Activated CD8-positive, alpha-beta T cell treated with anti-CD3 and anti-CD28 coated beads for 36 hours (primary cell): ENCODE data around the gene POU5F1. TPM values are rescaled to one million over a fixed set of nuclear protein-coding genes. Genes with fewer than 3 reads are reported as not detected.

ENCODE experiments used
- ATAC-seq: fragments of 200-7000 bp; cut with Tn5 transposase; one replicate; pipeline ENCODE4 v1.10.0; 2021; ENCODE audit warnings: mild to moderate bottlenecking, moderate library complexity
- CTCF ChIA-PET: fragments of 350-600 bp; sonication (Branson Sonifier 250); formaldehyde crosslinking; loops from one replicate; lab custom pipeline; 2021; ENCODE audit warnings: antibody characterized with exemption; lab: Charles Lee
- POLR2A ChIA-PET: fragments of 350-600 bp; sonication (Branson Sonifier 250); formaldehyde crosslinking; loops from one replicate; lab custom pipeline; 2021; ENCODE audit warnings: antibody characterized with exemption; lab: Charles Lee
- DNase-seq: peaks from one replicate; pipeline ENCODE4 v3.0.0-alpha.2; 2020
- H3K27ac Mint-ChIP-seq: one replicate; pipeline ENCODE4 v1.8.0; 2021; ENCODE audit warnings: mild to moderate bottlenecking, mixed read lengths
- H3K27me3 Mint-ChIP-seq: one replicate; pipeline ENCODE4 v1.8.0; 2021; ENCODE audit warnings: mixed read lengths
- H3K36me3 Mint-ChIP-seq: one replicate; pipeline ENCODE4 v1.8.0; 2021; ENCODE audit warnings: low read depth, mixed read lengths
- H3K4me1 Mint-ChIP-seq: one replicate; pipeline ENCODE4 v1.8.0; 2021; ENCODE audit warnings: low read depth, mixed read lengths
- H3K4me3 Mint-ChIP-seq: one replicate; pipeline ENCODE4 v1.8.0; 2021; ENCODE audit warnings: mild to moderate bottlenecking, moderate library complexity, mixed read lengths
- H3K9me3 Mint-ChIP-seq: one replicate; pipeline ENCODE4 v1.8.0; 2021; ENCODE audit warnings: mixed read lengths
- CTCF ChIP-seq: fragments of 200-600 bp; IDR thresholded peaks from one replicate; pipeline ENCODE4 v1.8.0; 2022; ENCODE audit warnings: antibody characterized with exemption, mild to moderate bottlenecking
- intact Hi-C: fragments of 100-400 bp; cut with micrococcal nuclease; formaldehyde crosslinking; loops from one replicate; pipeline ENCODE4 v1.10.0; 2022
- total RNA-seq, 2 experiments: library from RNA; stranded (reverse); gene quantifications; one replicate each; pipeline ENCODE4 v1.2.3, GENCODE V29; 2021

POU5F1 gene
- total RNA-seq, 2 experiments from 2014 or later: not detected

DNA sequence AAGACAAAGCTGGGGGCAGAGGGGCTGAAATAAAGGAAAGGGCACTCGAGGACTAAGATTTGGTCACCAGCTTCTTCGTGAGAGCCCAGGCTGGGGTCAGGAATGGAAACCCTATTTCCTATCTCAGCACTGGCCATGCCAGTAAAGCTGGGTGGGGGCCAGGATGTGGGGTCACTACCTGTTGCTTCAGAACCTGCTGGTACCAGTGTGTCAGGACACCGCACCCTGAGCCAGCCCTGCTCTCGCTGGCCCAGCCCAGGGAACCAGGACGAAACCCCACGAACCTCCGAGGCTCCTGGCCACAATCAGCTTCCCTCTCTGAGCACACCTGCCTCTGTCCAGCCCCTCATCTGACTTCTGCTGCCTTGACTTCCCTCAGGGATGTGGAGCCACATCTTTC is 52.3 kb downstream of the POU5F1 start:
- ATAC-seq (no peak), DNase-seq (no peak)
- no peaks in the 10 kb centered on the region for H3K9me3 Mint-ChIP-seq
- no peaks in the 10 kb centered on the region for H3K27me3 Mint-ChIP-seq
- no peaks in the 10 kb centered on the region for H3K4me1 Mint-ChIP-seq
- no peak for TF ChIP-seq CTCF
- CTCF ChIA-PET: interaction anchor here (0.9 to 2.0 kb wide), 3 partner anchors 9 to 74 kb away, joined by 3 to 7 read pairs (median 6); no protein-coding TSS in a partner anchor
- H3K27ac Mint-ChIP-seq: no peak overlapping the region
- H3K36me3 Mint-ChIP-seq: no peaks in the 10 kb centered on the region
- POLR2A ChIA-PET: interaction anchor here (0.8 kb wide), 1 partner anchor 188 kb away, joined by 3 read pairs; no protein-coding TSS in a partner anchor
- intact Hi-C loops: no loop called here
- H3K4me3 Mint-ChIP-seq: no peak overlapping the region

DNA sequence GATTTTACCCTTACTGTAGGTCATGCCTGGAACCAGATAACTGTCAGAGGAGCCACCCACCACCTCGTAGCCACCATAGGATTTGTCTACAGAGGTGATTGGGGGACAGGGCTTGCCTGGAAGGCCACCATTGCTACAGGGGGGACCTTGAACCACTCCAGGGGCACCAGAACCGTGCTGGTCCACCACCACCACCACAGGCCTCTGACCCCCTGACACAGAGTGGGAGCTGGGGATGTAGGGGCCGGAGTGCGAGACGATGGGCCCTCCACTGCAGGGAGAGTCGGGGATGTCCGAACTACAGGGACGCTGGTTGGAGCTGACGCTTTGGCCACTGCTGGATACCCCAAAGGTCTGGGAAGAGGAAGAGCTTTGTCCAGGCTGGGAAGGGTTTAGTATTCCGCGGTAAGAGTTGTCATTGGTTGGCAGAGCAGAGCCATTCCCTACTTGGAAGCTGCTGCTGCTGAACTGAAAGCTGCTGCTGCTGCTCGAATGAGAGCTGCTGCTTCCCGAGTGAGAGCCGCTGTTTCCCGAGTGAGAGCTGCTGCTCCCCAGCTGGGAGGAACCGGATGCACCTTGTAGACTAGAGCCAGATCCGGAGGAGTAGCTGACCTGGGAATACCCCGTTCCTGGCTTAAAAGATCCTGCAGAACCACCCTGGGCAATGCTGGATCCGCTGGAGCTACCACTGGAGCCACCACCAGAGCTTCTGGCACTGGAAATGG is 53.7 kb downstream of the POU5F1 start:
- no peak for ATAC-seq
- Mint-ChIP-seq H3K36me3 (no peaks in the 10 kb centered on the region), H3K9me3 (no peaks in the 10 kb centered on the region), H3K27ac (no peak overlapping the region), H3K27me3 (no peaks in the 10 kb centered on the region), H3K4me3 (no peak overlapping the region), H3K4me1 (no peaks in the 10 kb centered on the region)
- no peak for DNase-seq
- intact Hi-C loops: no loop called here
- no peak for TF ChIP-seq CTCF
- ChIA-PET POLR2A (no interaction called here), CTCF (interaction anchor here (1.0 to 1.6 kb wide), 4 partner anchors 11 to 202 kb away, joined by 3 to 5 read pairs (median 4); partner anchors contain the start of gene PSORS1C2)

GRCh38 chr6:31115941-31116560 is 54.4 kb downstream of the POU5F1 start:
- DNase-seq (no peak), ATAC-seq (no peak)
- H3K4me1 Mint-ChIP-seq: no peaks in the 10 kb centered on the region
- CTCF ChIA-PET: interaction anchor here (1.0 to 1.6 kb wide), 5 partner anchors 13 to 201 kb away, joined by 3 to 5 read pairs (median 4); partner anchors contain the start of gene PSORS1C2
- no peak for TF ChIP-seq CTCF
- H3K4me3 Mint-ChIP-seq: no peak overlapping the region
- H3K27ac Mint-ChIP-seq: no peak overlapping the region
- intact Hi-C loops: no loop called here
- H3K27me3 Mint-ChIP-seq: no peaks in the 10 kb centered on the region
- POLR2A ChIA-PET: no interaction called here
- no peaks in the 10 kb centered on the region for H3K9me3 Mint-ChIP-seq
- no peaks in the 10 kb centered on the region for H3K36me3 Mint-ChIP-seq

GRCh38 chr6:31114970-31115849 is 55.3 kb downstream of the POU5F1 start:
- ATAC-seq (no peak), DNase-seq (no peak)
- Mint-ChIP-seq H3K9me3 (no peaks in the 10 kb centered on the region), H3K4me1 (no peaks in the 10 kb centered on the region), H3K36me3 (no peaks in the 10 kb centered on the region), H3K27ac (no peak overlapping the region), H3K27me3 (no peaks in the 10 kb centered on the region), H3K4me3 (no peak overlapping the region)
- TF ChIP-seq CTCF: no peak
- ChIA-PET POLR2A (no interaction called here), CTCF (interaction anchor here (1.0 to 1.6 kb wide), 3 partner anchors 14 to 200 kb away, joined by 3 to 5 read pairs (median 4); no protein-coding TSS in a partner anchor)
- intact Hi-C loops: no loop called here
